CD14-positive monocyte (primary cell): ENCODE measurements around the gene CFAP92. TPM values are rescaled to one million over a fixed set of nuclear protein-coding genes. Genes with fewer than 3 reads are reported as not detected.

Experiments used
- DNase-seq, 3 donors: peaks; one replicate each; pipeline ENCODE4 v3.0.0-alpha.2; 2011 to 2022
- H2AFZ ChIP-seq: 2 replicates; pipeline ENCODE4 v1.6.0; 2012; ENCODE audit warnings: mild to moderate bottlenecking, low read depth, low read length, inconsistent platforms; ENCODE audit not compliant: insufficient read depth, poor library complexity, severe bottlenecking
- H3K27ac ChIP-seq, 2 donors: 1 replicate in 1 of 2; 2 replicates in 1 of 2; pipeline ENCODE4 v1.5.1; 2012 to 2013; ENCODE audit warnings: low read length in 2 of 2, control low read depth in 1 of 2, inconsistent platforms in 1 of 2, low read depth in 1 of 2, mild to moderate bottlenecking in 1 of 2
- H3K27me3 ChIP-seq, 2 donors: one replicate each; pipeline versions ENCODE4 v1.6.0 to v1.6.1; 2011 to 2013; ENCODE audit warnings: low read length in 2 of 2; ENCODE audit not compliant: control insufficient read depth in 2 of 2, insufficient read depth in 2 of 2
- H3K36me3 ChIP-seq, 2 donors: replicated peaks in 1 of 2; 1 replicate in 1 of 2; 2 replicates in 1 of 2; pipeline versions ENCODE4 v1.5.1 to v1.6.1; 2012 to 2013; ENCODE audit warnings: low read length in 2 of 2, control low read depth in 1 of 2, inconsistent platforms in 1 of 2, mild to moderate bottlenecking in 1 of 2; ENCODE audit not compliant: insufficient read depth in 2 of 2, control insufficient read depth in 1 of 2
- H3K4me1 ChIP-seq, 2 donors: 1 replicate in 1 of 2; 2 replicates in 1 of 2; pipeline versions ENCODE4 v1.5.1 to v1.6.1; 2012 to 2013; ENCODE audit warnings: low read length in 2 of 2, control low read depth in 1 of 2, inconsistent platforms in 1 of 2, mild to moderate bottlenecking in 1 of 2, moderate library complexity in 1 of 2; ENCODE audit not compliant: insufficient read depth in 2 of 2, control insufficient read depth in 1 of 2
- H3K4me2 ChIP-seq: replicated peaks from 2 replicates; pipeline ENCODE3; 2012; ENCODE audit warnings: low read length, moderate library complexity, mild to moderate bottlenecking; ENCODE audit not compliant: poor library complexity, severe bottlenecking; ENCODE audit errors: extremely low read depth
- H3K4me3 ChIP-seq, 3 experiments: fragments of 200-600 bp in 1 of 3; sonication (generic) in 1 of 3; replicated peaks in 1 of 3; 1 replicate in 2 of 3; 2 replicates in 1 of 3; pipeline ENCODE4 v1.5.1; 2011 to 2013; ENCODE audit warnings: low read length in 3 of 3, mild to moderate bottlenecking in 3 of 3, control low read depth in 2 of 3, low read depth in 2 of 3, inconsistent platforms in 1 of 3, moderate library complexity in 1 of 3
- H3K79me2 ChIP-seq: 2 replicates; pipeline ENCODE4 v1.6.0; 2012; ENCODE audit warnings: mild to moderate bottlenecking, control low read depth, inconsistent platforms, low read length, moderate library complexity; ENCODE audit not compliant: insufficient read depth
- H3K9ac ChIP-seq: 2 replicates; pipeline ENCODE4 v1.6.0; 2017; ENCODE audit warnings: low read length, mild to moderate bottlenecking; ENCODE audit not compliant: insufficient read depth, poor library complexity, severe bottlenecking
- H3K9me3 ChIP-seq, 2 donors: replicated peaks in 1 of 2; 1 replicate in 1 of 2; 2 replicates in 1 of 2; pipeline versions ENCODE4 v1.5.1 to v1.6.1; 2012 to 2013; ENCODE audit warnings: low read length in 2 of 2, control low read depth in 1 of 2; ENCODE audit not compliant: control insufficient read depth in 1 of 2, insufficient read depth in 1 of 2
- H4K20me1 ChIP-seq: 2 replicates; pipeline ENCODE4 v1.6.0; 2012; ENCODE audit warnings: mild to moderate bottlenecking, low read length, control low read depth, moderate library complexity; ENCODE audit not compliant: insufficient read depth
- H3K27ac Mint-ChIP-seq, 7 donors: one replicate each; pipeline ENCODE4 v1.8.0; 2020; ENCODE audit warnings: mild to moderate bottlenecking in 7 of 7, mixed read lengths in 7 of 7, moderate library complexity in 6 of 7, inconsistent platforms in 2 of 7
- H3K27me3 Mint-ChIP-seq, 3 donors: one replicate each; pipeline ENCODE4 v1.8.0; 2021 to 2022; ENCODE audit warnings: low read depth in 3 of 3, mild to moderate bottlenecking in 3 of 3, mixed read lengths in 3 of 3, moderate library complexity in 3 of 3, inconsistent platforms in 1 of 3
- H3K36me3 Mint-ChIP-seq, 2 donors: one replicate each; pipeline ENCODE4 v1.8.0; 2020; ENCODE audit warnings: mixed read lengths in 2 of 2, inconsistent platforms in 1 of 2, mild to moderate bottlenecking in 1 of 2
- H3K4me1 Mint-ChIP-seq: one replicate; pipeline ENCODE4 v1.8.0; 2020; ENCODE audit warnings: mild to moderate bottlenecking, mixed read lengths
- H3K4me3 Mint-ChIP-seq, 2 donors: one replicate each; pipeline ENCODE4 v1.8.0; 2020; ENCODE audit warnings: mild to moderate bottlenecking in 2 of 2, mixed read lengths in 2 of 2, moderate library complexity in 1 of 2
- H3K9me3 Mint-ChIP-seq, 7 donors: one replicate each; pipeline ENCODE4 v1.8.0; 2020 to 2022; ENCODE audit warnings: mixed read lengths in 7 of 7, mild to moderate bottlenecking in 6 of 7, moderate library complexity in 6 of 7, inconsistent platforms in 2 of 7
- CTCF ChIP-seq: fragments of 200-600 bp; IDR thresholded peaks from one replicate; pipeline ENCODE4 v1.8.0; 2022; ENCODE audit warnings: antibody characterized with exemption, mild to moderate bottlenecking
- WGBS: methylation state at CpG from one replicate; pipeline ENCODE4 v1.1.5; 2013; ENCODE audit warnings: missing lambda C conversion rate; ENCODE audit not compliant: insufficient coverage; 5-methylcytosine and 5-hydroxymethylcytosine counted together
- intact Hi-C, 2 donors: fragments of 100-400 bp; cut with micrococcal nuclease; formaldehyde crosslinking; loops; one replicate each; pipeline versions ENCODE4 v1.15.0 to v1.15.1; 2023
- polyA plus RNA-seq, 3 donors: library from polyadenylated mRNA; depleted of rRNA in 1 of 3; unstranded in 2 of 3; stranded (reverse) in 1 of 3; fragments of 300-500 nt in 2 of 3; fragments of >200 nt in 1 of 3; fragmentation: Illumina TruSeq in 2 of 3; gene quantifications; 1 replicate in 2 of 3; 2 replicates in 1 of 3; pipeline ENCODE4 v1.2.3, GENCODE V29; 2012 to 2021

Gene CFAP92
- polyA plus RNA-seq, 3 donors, result 0.12 to 0.50 (median 0.19) TPM

GRCh38 chr3:128935922-128936321 is 58.0 kb downstream of the CFAP92 start:
- Histone ChIP-seq H3K4me2 (no peak overlapping the region), H3K27ac (no peak overlapping the region), H3K79me2 (no peaks in the 10 kb centered on the region), H3K4me3 (no peak overlapping the region), H4K20me1 (no peaks in the 10 kb centered on the region), H3K4me1 (no peaks in the 10 kb centered on the region), H3K9ac (no peak overlapping the region), H2AFZ (no peak overlapping the region), H3K27me3 (no peaks in the 10 kb centered on the region), H3K9me3 (no peaks in the 10 kb centered on the region), H3K36me3 (no peaks in the 10 kb centered on the region)
- Mint-ChIP-seq H3K27ac (no peak overlapping the region), H3K4me1 (no peaks in the 10 kb centered on the region), H3K9me3 (peaks cover 0 to 2% (median 0%) of the 10 kb centered on the region in 7 donors), H3K36me3 (no peaks in the 10 kb centered on the region), H3K27me3 (peaks cover 1 to 11% (median 3%) of the 10 kb centered on the region in 3 donors), H3K4me3 (no peak overlapping the region)
- DNase-seq, result no peak
- intact Hi-C loops, result no loop called here
- WGBS, result no CpG with 5 or more reads among the region's 2 CpGs
- no peak for TF ChIP-seq CTCF

GRCh38 chr3:128933922-128934253 is 60.0 kb downstream of the CFAP92 start:
- no peaks in the 10 kb centered on the region for H3K4me1 ChIP-seq
- no peaks in the 10 kb centered on the region for H3K36me3 ChIP-seq
- no peak overlapping the region for H3K9ac ChIP-seq
- Mint-ChIP-seq H3K27me3 (peaks cover 1 to 3% (median 2%) of the 10 kb centered on the region in 3 donors), H3K9me3 (peaks cover 0 to 6% (median 2%) of the 10 kb centered on the region in 7 donors), H3K27ac (peak overlapping the region in 1 of 7 donors; percentile 37), H3K4me3 (no peak overlapping the region), H3K4me1 (no peaks in the 10 kb centered on the region), H3K36me3 (no peaks in the 10 kb centered on the region)
- WGBS, result 92% methylated on average over 2 of the region's 2 CpGs
- no peaks in the 10 kb centered on the region for H3K27me3 ChIP-seq
- no peaks in the 10 kb centered on the region for H4K20me1 ChIP-seq
- no peak for TF ChIP-seq CTCF
- no peak for DNase-seq
- no peak overlapping the region for H3K27ac ChIP-seq
- H3K79me2 ChIP-seq, result no peaks in the 10 kb centered on the region
- H3K9me3 ChIP-seq, result no peaks in the 10 kb centered on the region
- no peak overlapping the region for H3K4me2 ChIP-seq
- no peak overlapping the region for H3K4me3 ChIP-seq
- no peak overlapping the region for H2AFZ ChIP-seq
- intact Hi-C loops, result no loop called here
